B cell (primary cell): Measurements from ENCODE around the gene PRRC2B. TPM values are rescaled to one million over a fixed set of nuclear protein-coding genes. Genes with fewer than 3 reads are reported as not detected.
A peak's percentile ranks its signal among the peaks of the same experiment; 100 is the strongest.

Experiments
- ATAC-seq: fragments of 200-7000 bp; cut with Tn5 transposase; one replicate; pipeline ENCODE4 v1.10.0; 2021; ENCODE audit warnings: low read depth, mild to moderate bottlenecking, moderate number of reproducible peaks, moderate library complexity
- CTCF ChIA-PET: fragments of 350-600 bp; sonication (Branson Sonifier 250); formaldehyde crosslinking; loops from one replicate; lab custom pipeline; 2021; ENCODE audit warnings: antibody characterized with exemption, inconsistent platforms; lab: Charles Lee
- POLR2A ChIA-PET: fragments of 350-600 bp; sonication (Branson Sonifier 250); formaldehyde crosslinking; loops from one replicate; lab custom pipeline; 2021; ENCODE audit warnings: antibody characterized with exemption; lab: Charles Lee
- DNase-seq: peaks from one replicate; pipeline ENCODE4 v3.0.0; 2013
- H2AFZ ChIP-seq: 2 replicates; pipeline ENCODE4 v1.6.1; 2012; ENCODE audit warnings: mild to moderate bottlenecking, low read depth, low read length; ENCODE audit not compliant: insufficient read depth, poor library complexity, severe bottlenecking
- H3K27ac ChIP-seq, 2 donors: 1 replicate in 1 of 2; 2 replicates in 1 of 2; pipeline ENCODE4 v1.5.1; 2012 to 2013; ENCODE audit warnings: low read length in 2 of 2, mild to moderate bottlenecking in 2 of 2, moderate library complexity in 1 of 2
- H3K27me3 ChIP-seq, 4 experiments: fragments of 200-600 bp in 1 of 4; sonication (generic) in 1 of 4; replicated peaks in 1 of 4; 1 replicate in 2 of 4; 2 replicates in 2 of 4; pipeline versions ENCODE4 v1.6.1 to v1.7.0; 2013 to 2016; ENCODE audit warnings: low read length in 3 of 4, mild to moderate bottlenecking in 2 of 4, mixed read lengths in 1 of 4, moderate library complexity in 1 of 4; ENCODE audit not compliant: insufficient read depth in 4 of 4, control insufficient read depth in 3 of 4; ENCODE audit errors: control extremely low read depth in 1 of 4
- H3K36me3 ChIP-seq, 2 experiments: replicated peaks in 1 of 2; 1 replicate in 1 of 2; 2 replicates in 1 of 2; pipeline versions ENCODE4 v1.6.1 to v1.7.1; 2013; ENCODE audit warnings: low read length in 1 of 2; ENCODE audit not compliant: insufficient read depth in 2 of 2, control insufficient read depth in 1 of 2; ENCODE audit errors: control extremely low read depth in 1 of 2, extremely low read depth in 1 of 2
- H3K4me1 ChIP-seq, 2 donors: fragments of 200-600 bp in 1 of 2; sonication (generic) in 1 of 2; 1 replicate in 1 of 2; 2 replicates in 1 of 2; pipeline versions ENCODE4 v1.5.1 to v1.6.1; 2013 to 2017; ENCODE audit warnings: low read length in 2 of 2; ENCODE audit not compliant: control insufficient read depth in 2 of 2, insufficient read depth in 2 of 2
- H3K4me2 ChIP-seq: replicated peaks from 2 replicates; pipeline ENCODE3; 2012; ENCODE audit warnings: mild to moderate bottlenecking, low read depth, low read length; ENCODE audit not compliant: poor library complexity, severe bottlenecking
- H3K4me3 ChIP-seq, 5 experiments: fragments of 200-600 bp in 1 of 5; sonication (generic) in 1 of 5; 1 replicate in 3 of 5; 2 replicates in 2 of 5; pipeline versions ENCODE4 v1.5.1 to v1.7.0; 2011 to 2016; ENCODE audit warnings: low read length in 4 of 5, mild to moderate bottlenecking in 4 of 5, low read depth in 2 of 5, control low read depth in 1 of 5, moderate library complexity in 1 of 5; ENCODE audit not compliant: insufficient read depth in 1 of 5; ENCODE audit errors: control extremely low read depth in 1 of 5, extremely low read depth in 1 of 5
- H3K79me2 ChIP-seq: fragments of 200-600 bp; sonication (generic); one replicate; pipeline ENCODE4 v1.6.0; 2016; ENCODE audit warnings: low read length; ENCODE audit not compliant: control insufficient read depth, insufficient read depth
- H3K9ac ChIP-seq: fragments of 200-600 bp; sonication (generic); 2 replicates; pipeline ENCODE4 v1.6.1; 2017; ENCODE audit warnings: mild to moderate bottlenecking, low read length, moderate library complexity
- H3K9me3 ChIP-seq, 3 donors: one replicate each; pipeline versions ENCODE4 v1.6.1 to v1.7.1; 2013; ENCODE audit warnings: low read length in 2 of 3; ENCODE audit not compliant: control insufficient read depth in 2 of 3, insufficient read depth in 1 of 3; ENCODE audit errors: control extremely low read depth in 1 of 3
- H4K20me1 ChIP-seq: 2 replicates; pipeline ENCODE4 v1.6.0; 2012; ENCODE audit warnings: mild to moderate bottlenecking, low read length; ENCODE audit not compliant: insufficient read depth, control insufficient read depth, poor library complexity, severe bottlenecking
- H3K27ac Mint-ChIP-seq: one replicate; pipeline ENCODE4 v1.8.0; 2021; ENCODE audit warnings: mixed read lengths
- H3K27me3 Mint-ChIP-seq: one replicate; pipeline ENCODE4 v1.8.0; 2021; ENCODE audit warnings: mixed read lengths
- H3K4me1 Mint-ChIP-seq: one replicate; pipeline ENCODE4 v1.8.0; 2021; ENCODE audit warnings: mixed read lengths
- H3K4me3 Mint-ChIP-seq: one replicate; pipeline ENCODE4 v1.8.0; 2021; ENCODE audit warnings: mixed read lengths
- H3K9me3 Mint-ChIP-seq: one replicate; pipeline ENCODE4 v1.8.0; 2022; ENCODE audit warnings: mixed read lengths; ENCODE audit not compliant: insufficient read depth
- EZH2 ChIP-seq: IDR thresholded peaks from 2 replicates; pipeline ENCODE4 v1.6.1; 2012; ENCODE audit warnings: borderline replicate concordance, low read depth, mild to moderate bottlenecking, moderate library complexity, low read length; ENCODE audit not compliant: insufficient read depth, poor library complexity, severe bottlenecking
- WGBS: methylation state at CpG from one replicate; pipeline ENCODE4 v1.1.5; 2013; ENCODE audit warnings: missing lambda C conversion rate; ENCODE audit not compliant: insufficient coverage; 5-methylcytosine and 5-hydroxymethylcytosine counted together
- intact Hi-C: fragments of 100-400 bp; cut with micrococcal nuclease; formaldehyde crosslinking; loops from one replicate; pipeline ENCODE4 v1.10.0; 2022
- polyA plus RNA-seq: library from polyadenylated mRNA; depleted of rRNA; stranded (reverse); fragments of >200 nt; gene quantifications from 2 replicates; pipeline ENCODE4 v1.2.3, GENCODE V29; 2012
- total RNA-seq, 2 donors: library from RNA; stranded (reverse); fragments of 120-200 nt in 1 of 2; gene quantifications; 1 replicate in 1 of 2; 2 replicates in 1 of 2; pipeline versions ENCODE4 v1.2.3 to v1.2.4, GENCODE V29; 2013 to 2022
- TF ChIP-seq, protein P1 (sequence below): fragments of 200-600 bp; IDR thresholded peaks from one replicate; pipeline ENCODE4 v1.8.0; 2022; ENCODE audit warnings: antibody characterized with exemption, mild to moderate bottlenecking

Gene PRRC2B
- total and polyA plus RNA-seq, 2 donors (not counting 1 experiment from before 2014, with no cell fraction given) = 63.9 to 268 TPM

DNA sequence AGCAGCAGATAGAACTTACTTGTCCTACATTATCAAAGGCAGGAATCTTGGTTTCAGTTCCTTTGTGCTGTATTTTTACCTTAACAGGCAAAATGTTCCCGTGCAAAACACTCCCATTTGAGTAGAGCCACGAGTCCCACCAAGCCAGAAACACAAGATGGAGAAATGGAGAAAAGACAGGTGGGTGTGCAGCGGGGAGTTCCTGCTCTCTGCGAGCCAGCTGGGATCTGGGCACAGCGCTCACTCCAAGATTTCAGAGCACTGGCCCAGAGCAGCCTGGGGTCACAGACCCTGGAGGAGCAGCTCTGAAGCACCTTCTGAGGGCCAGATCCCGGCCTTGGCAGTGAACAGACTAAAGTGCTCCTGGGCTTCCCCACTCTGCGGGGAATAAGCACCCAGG lies 134.3 kb downstream of the PRRC2B start:
- Histone ChIP-seq H3K27ac (no peak overlapping the region), H3K4me3 (no peak overlapping the region), H3K27me3 (no peaks in the 10 kb centered on the region), H3K9ac (no peak overlapping the region), H3K79me2 (peaks cover 8% of the 10 kb centered on the region), H3K4me2 (no peak overlapping the region), H2AFZ (no peak overlapping the region), H3K9me3 (no peaks in the 10 kb centered on the region), H3K36me3 (peaks cover 0 to 52% of the 10 kb centered on the region in 2 experiments), H3K4me1 (peaks cover 10 to 15% of the 10 kb centered on the region in 2 donors), H4K20me1 (no peaks in the 10 kb centered on the region)
- Mint-ChIP-seq H3K4me3 (peak overlapping the region; percentile 64), H3K27me3 (no peaks in the 10 kb centered on the region), H3K4me1 (peaks cover 9% of the 10 kb centered on the region), H3K9me3 (no peaks in the 10 kb centered on the region), H3K27ac (peak overlapping the region; percentile 50)
- CTCF ChIA-PET = no interaction called here
- 87% methylated on average over 7 of the region's 7 CpGs for WGBS
- DNase-seq (no peak), ATAC-seq (no peak)
- POLR2A ChIA-PET = no interaction called here
- intact Hi-C loops = no loop called here
- TF ChIP-seq, protein P1, sequence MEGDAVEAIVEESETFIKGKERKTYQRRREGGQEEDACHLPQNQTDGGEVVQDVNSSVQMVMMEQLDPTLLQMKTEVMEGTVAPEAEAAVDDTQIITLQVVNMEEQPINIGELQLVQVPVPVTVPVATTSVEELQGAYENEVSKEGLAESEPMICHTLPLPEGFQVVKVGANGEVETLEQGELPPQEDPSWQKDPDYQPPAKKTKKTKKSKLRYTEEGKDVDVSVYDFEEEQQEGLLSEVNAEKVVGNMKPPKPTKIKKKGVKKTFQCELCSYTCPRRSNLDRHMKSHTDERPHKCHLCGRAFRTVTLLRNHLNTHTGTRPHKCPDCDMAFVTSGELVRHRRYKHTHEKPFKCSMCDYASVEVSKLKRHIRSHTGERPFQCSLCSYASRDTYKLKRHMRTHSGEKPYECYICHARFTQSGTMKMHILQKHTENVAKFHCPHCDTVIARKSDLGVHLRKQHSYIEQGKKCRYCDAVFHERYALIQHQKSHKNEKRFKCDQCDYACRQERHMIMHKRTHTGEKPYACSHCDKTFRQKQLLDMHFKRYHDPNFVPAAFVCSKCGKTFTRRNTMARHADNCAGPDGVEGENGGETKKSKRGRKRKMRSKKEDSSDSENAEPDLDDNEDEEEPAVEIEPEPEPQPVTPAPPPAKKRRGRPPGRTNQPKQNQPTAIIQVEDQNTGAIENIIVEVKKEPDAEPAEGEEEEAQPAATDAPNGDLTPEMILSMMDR = no peak
- no peak for TF ChIP-seq EZH2

DNA sequence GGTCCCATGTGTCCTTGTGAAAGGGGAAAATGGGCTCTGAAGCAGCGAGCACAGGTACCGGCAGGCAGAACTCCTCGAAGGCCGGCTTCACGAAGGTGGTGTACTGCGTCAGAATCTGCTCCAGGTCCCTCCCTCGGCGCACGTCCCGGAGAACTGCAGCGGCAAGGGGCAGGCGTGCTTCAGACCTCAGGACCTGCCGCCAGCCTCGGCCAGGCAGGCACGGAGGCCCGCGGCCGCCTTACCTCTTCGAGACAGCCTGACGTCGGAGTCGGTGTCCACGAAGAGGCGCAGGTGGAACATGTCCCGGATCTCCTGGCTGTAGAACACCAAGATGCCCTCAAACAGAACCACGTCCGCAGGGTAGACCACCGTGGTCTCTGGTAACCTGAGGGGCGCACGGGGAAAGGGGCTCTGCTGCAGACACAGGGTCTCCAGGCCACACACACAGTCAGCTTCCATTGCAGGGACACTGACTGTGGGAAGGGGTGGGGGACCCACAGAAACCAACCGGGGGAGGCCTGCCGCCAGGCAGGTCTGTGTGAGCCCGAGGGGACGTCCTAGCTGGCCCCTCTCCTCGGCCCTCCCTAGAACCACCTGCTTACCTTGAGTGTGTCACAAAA lies 135.1 kb downstream of the PRRC2B start:
- peak overlapping the region; percentile 79 for H3K4me3 Mint-ChIP-seq
- Histone ChIP-seq H3K27ac (no peak overlapping the region), H3K4me1 (peaks cover 10 to 15% of the 10 kb centered on the region in 2 donors), H2AFZ (no peak overlapping the region), H3K4me3 (no peak overlapping the region), H3K79me2 (peaks cover 8% of the 10 kb centered on the region), H3K27me3 (no peaks in the 10 kb centered on the region), H3K9me3 (no peaks in the 10 kb centered on the region), H3K9ac (no peak overlapping the region), H4K20me1 (no peaks in the 10 kb centered on the region), H3K36me3 (peaks cover 0 to 45% of the 10 kb centered on the region in 2 experiments), H3K4me2 (no peak overlapping the region)
- no peak overlapping the region for H3K27ac Mint-ChIP-seq
- peaks cover 9% of the 10 kb centered on the region for H3K4me1 Mint-ChIP-seq
- CTCF ChIA-PET = no interaction called here
- POLR2A ChIA-PET = no interaction called here
- ATAC-seq (no peak), DNase-seq (no peak)
- TF ChIP-seq, protein P1 = no peak
- no peak for TF ChIP-seq EZH2
- 98% methylated on average over 35 of the region's 35 CpGs for WGBS
- H3K27me3 Mint-ChIP-seq = no peaks in the 10 kb centered on the region
- H3K9me3 Mint-ChIP-seq = no peaks in the 10 kb centered on the region
- intact Hi-C loops = no loop called here
